ENCODE measurements around the gene PAPLN.

The PAPLN gene

DNA sequence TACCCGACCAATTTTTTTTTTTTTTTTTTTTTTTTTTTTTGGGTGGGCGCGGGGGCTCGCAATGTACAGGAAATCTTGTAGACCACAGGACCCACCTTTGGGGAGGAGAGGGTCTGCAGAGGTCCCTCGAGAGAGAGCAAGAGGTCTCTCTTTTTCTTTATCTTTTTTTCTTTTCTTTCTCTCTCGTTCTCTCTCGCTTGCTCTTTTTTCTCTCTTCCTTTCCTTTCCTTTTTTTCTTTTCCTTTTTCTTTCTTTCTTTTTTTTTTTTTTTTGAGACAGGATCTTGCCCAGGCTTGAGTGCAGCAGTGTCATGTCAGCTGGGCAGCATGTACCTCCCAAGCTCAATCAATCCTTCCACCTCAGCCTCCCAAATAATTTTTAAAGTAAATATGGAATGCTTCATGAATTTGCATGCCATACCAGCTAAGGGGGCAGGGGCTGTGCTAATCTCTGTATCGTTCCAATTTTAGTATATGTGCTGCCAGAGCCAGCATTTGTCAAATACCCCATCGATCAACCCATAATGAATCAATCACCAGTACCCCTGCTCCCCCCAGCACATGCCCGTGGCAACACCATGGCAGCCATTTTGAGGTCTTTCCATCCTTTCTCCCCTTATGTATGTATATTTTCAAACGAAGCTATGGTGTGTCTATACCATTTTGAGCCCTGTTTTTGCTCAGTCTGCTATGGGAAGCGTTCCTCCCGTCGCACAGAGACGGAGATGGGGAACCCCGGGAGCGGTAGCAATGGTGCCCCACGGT, 9.3 kb downstream of the PAPLN start:
- no peak for DNase-seq

DNA sequence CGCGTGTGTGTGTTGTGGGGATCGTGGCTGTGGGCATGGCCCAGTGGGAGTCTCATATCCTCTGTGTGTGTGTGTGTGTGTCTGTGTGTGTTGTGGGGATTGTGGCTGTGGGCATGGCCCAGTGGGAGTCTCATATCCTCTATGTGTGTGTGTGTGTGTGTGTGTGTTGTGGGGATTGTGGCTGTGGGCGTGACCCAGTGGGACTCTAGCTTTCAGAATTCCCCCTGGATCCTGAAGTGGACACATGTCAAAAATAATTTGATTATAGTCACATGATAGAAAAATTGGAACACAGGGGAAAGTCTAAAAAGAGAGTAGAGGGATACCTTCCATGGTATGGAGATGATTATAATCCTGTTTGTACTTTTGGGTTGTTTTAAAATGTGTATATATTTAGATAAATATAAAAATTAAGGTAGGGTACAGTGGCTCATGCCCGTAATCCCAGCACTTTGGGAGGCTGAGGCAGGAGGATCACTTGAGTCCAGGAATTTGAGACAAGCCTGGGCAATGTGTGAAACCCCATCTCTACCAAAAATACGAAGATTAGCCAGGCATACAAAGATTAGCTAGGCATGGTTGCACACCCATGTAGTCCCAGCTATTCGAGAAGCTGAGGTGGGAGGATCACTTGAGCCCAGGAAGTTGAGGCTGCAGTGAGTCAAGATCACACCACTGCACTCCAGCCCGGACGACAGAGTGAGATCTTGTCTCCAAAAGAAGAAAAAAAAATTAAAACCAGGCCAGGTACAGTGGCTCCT, 11.0 kb downstream of the PAPLN start:
- DNase-seq, result no peak

DNA sequence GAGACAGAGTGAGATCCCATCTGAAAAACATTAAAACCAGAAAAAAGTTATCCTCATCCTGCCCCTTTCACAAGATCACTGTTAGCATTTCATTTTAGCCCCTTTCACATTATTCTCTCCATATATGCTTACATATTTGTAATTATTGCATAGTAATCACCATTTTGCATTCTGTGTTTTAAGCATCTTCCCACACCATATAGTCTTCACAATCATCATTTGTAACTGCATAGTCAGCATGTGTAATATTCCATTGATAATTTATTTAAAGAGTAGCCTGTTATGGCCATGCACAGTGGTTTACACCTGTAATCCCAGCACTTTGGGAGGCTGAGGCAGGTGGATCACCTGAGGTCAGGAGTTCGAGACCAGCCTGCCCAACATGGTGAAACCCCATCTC, 11.8 kb downstream of the PAPLN start:
- no peak for DNase-seq

DNA sequence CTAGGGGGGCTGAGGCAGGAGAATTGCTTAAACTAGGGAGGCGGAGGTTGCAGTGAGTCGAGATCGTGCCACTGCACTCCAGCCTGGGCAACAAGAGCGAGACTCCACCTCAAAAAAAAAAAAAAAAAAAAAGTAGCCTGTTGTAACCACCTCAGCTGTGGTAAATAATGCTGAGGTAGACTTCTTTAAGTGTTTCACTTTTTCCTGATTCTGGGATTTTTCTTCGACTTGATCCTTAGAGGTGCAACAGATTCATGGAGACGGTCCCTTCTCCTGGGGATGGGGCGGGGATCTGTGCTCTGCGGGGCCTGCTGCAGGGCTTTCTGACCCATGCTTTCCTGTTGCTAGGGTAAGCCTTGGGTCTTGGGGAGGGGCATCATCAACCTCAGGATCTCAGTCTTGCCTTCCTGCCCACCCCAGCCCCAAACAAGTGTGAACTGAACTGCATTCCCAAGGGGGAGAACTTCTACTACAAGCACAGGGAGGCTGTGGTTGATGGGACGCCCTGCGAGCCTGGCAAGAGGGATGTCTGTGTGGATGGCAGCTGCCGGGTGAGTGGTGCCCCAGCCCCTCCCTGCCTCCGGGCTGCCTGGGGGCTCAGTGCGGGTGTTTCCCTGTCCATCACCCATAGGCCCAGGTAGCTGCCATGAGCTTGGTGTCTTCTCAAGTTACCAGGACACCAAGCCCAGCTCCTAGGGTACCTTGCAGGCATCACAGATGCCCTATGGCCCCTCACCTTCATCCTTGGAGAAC, 12.4 kb downstream of the PAPLN start:
- no peak for DNase-seq

- no peak for DNase-seq
Measured at GRCh38 chr14:73250317-73250713, 13.0 kb downstream of the PAPLN start.

GRCh38 chr14:73250781-73251500, 13.6 kb downstream of the PAPLN start:
- no peak for DNase-seq

DNA sequence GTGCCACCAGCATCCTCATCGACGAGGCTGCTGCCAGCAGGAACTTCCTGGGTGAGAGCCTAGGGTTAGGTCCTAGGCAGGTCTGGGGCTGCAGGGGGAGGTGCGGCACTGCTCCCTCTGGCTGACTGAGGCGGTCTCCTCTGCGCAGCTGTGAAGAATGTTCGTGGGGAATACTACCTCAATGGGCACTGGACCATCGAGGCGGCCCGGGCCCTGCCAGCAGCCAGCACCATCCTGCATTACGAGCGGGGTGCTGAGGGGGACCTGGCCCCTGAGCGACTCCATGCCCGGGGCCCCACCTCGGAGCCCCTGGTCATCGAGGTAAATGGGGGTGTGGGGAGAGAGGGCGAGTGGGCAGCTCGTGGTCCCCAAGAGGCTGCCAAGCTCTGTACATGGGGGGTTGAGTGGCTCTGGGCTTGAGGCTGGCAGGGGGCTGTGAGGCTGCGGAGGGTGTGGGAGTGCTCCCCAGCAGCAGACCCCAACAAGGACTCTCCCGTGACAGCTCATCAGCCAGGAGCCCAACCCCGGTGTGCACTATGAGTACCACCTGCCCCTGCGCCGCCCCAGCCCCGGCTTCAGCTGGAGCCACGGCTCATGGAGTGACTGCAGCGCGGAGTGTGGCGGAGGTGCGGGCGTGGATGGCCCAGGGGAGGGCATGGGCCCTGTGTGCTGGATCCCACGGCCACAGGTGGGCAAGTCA, 14.4 kb downstream of the PAPLN start:
- no peak for DNase-seq

DNA sequence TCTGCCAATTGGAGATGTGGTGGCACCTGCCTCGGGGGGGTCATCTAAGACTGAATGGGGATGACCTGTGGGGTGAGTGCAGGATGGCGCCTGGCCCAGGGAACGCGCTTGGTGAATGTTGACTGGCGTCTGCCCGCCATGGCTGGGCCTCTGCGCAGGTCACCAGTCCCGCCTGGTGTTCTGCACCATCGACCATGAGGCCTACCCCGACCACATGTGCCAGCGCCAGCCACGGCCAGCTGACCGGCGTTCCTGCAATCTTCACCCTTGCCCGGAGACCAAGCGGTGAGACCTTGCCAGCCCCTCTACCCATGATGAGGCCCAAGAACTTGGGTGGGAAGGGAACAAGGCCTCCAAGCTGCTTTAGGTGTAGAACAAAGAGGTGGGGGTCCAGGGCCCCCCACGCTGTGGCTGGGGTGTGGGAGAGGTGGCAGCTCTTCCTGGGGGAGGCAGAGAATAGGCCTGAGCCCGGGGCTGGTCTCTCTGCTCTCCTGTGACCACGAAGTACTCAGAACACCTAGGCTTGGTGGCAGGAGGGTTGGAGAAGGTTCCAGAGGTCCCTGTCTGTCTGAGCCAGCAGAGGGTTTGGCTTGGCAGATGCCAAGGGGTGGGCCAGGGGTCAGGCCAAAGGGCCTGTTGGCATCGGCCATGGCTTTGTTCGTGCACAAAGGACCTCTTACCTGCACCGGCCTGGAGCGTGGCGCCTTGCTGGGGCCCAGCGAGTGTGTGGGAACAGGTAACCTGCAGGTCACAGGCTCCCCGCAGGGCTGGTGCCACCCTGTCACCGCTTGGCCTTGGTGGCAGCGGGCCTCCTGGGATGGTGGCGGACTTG, 15.4 kb downstream of the PAPLN start:
- DNase-seq, result no peak

GRCh38 chr14:73253323-73253610, 16.0 kb downstream of the PAPLN start:
- DNase-seq, result no peak

DNA sequence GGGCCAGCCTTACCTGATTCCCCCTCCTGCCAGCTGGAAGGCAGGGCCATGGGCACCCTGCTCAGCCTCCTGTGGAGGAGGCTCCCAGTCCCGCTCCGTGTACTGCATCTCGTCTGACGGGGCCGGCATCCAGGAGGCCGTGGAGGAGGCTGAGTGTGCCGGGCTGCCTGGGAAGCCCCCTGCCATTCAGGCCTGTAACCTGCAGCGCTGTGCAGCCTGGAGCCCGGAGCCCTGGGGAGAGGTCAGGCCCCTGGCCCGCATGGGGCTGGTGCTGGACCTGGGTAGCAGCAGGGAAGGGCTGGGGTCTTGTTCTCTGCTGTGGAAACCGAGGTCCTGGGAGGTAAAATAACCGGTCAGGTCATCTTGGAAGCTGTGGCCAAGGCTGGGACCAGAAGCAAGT, 16.4 kb downstream of the PAPLN start:
- DNase-seq, result no peak

GRCh38 chr14:73254247-73255004, 17.1 kb downstream of the PAPLN start:
- DNase-seq, result no peak

GRCh38 chr14:73255005-73255400, 17.7 kb downstream of the PAPLN start:
- DNase-seq, result no peak

DNA sequence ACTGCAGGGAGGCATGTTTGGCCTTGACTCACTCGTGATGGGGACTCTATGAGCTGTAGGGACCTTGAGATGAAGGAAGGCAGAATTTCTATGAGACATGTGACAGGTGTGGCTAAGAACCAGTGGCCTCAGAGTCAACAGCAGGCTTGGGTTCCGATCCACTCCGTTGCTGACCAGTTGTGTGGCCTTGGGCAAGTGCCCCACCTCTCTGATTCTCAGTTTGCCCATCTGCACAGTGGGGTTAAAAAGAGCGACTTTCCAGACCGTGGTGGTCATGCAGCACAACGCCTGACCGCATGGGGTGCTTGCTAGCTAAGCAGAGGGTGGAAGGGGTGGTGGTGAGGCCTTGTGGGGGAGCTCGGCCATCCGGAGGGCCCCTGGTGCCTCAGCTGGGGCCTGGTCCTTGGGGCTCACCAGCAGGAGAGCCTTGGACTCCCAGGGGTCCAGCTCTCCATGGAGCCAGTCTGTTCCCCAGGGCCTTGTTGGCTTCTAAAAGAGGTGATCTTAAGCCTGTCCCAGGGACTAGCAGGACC, 18.5 kb downstream of the PAPLN start:
- no peak for DNase-seq

DNA sequence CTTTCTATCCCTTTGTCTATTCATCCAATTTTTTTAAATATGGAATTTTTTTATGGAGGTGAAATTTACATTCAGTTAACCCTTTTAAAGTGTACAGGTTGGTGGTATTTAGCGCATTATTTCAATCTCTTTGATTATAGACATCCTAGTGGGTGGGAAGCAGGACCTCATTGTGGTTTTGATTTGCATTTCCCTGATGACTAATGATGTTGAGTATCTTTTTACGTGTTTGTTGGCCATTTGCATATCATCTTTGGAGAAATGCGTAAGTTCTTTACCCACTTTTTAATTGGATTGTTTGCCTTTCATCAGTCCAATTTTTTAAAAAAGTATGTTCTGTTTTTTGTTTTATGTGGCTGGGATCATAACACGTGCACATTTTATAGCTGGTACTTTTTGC, 20.8 kb downstream of the PAPLN start:
- DNase-seq, result no peak

GRCh38 chr14:73258845-73259611, 21.7 kb downstream of the PAPLN start:
- DNase-seq, result no peak

- DNase-seq, result no peak
Measured at GRCh38 chr14:73259837-73260236, 22.5 kb downstream of the PAPLN start.

GRCh38 chr14:73260574-73260973, 23.3 kb downstream of the PAPLN start:
- no peak for DNase-seq

GRCh38 chr14:73261075-73261474, 23.8 kb downstream of the PAPLN start:
- no peak for DNase-seq

DNA sequence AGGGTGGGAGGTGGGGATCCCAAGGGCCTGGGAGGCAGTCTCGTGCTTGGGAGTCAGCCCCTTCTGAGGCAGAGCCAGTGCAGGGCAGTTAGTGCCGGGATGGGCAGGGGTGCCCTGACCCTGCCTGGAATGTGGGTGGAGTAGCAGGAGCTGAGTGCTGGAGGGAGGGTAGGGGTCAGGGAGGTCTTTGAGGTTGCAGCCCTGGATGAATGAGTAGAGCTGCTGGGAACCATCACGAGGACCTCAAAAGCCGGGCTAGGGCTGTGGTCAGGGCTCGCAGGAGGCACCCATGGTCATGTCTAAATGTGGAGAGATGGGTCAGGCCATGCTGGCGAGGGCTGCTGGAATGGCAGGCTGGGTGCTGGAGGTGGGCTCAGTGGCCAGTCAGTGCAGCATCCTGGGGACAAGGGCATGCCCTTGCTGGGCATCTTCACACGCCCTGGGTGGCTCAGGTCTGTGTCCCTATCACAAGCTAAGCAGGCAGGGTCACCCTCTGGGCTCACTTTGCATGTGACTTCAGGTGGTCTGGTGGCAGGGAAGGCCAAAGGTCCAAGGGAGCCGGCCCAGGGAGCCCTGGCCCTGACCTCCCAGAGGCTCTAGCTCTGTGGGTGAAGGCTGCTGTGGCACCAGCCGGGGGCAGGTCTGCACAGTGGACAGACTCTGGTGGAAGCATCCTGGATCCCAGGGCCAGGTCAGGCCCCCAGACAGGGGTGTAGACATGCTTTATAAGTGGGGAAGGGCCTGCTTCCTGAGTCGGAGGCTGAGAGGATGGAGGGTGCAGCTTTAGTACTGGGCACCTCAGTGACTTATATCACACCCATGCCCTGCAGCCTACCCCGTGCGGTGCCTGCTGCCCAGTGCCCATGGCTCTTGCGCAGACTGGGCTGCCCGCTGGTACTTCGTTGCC, 24.5 kb downstream of the PAPLN start:
- no peak for DNase-seq

Measured in activated T-cell treated with anti-CD3 and anti-CD28 coated beads, Interleukin-2, amount 50 U/mL, for 1 hour (primary cell).